Measurements from ENCODE around the gene UTP11. TPM values are rescaled to one million over a fixed set of nuclear protein-coding genes. Genes with fewer than 3 reads are reported as not detected.

UTP11 gene
- total and polyA plus RNA-seq, 2 donors (not counting 3 experiments of a cell fraction or from before 2014, with no cell fraction given), result 20.1 to 54.1 TPM

- H3K4me1 ChIP-seq (ENCODE audit: control insufficient read depth, extremely low read depth, insufficient read depth, low read length), result no peaks in the 10 kb centered on the region
- no peak overlapping the region for H3K27ac ChIP-seq (ENCODE audit: insufficient read depth, low read depth, low read length)
- ChIA-PET CTCF (no interaction called here), POLR2A (no interaction called here)
- TF ChIP-seq FOS (IDR thresholded peaks at IDR 0.05; ENCODE audit: borderline replicate concordance, insufficient read depth, low read length), result no peak
- no peak for TF ChIP-seq JUN (IDR thresholded peaks at IDR 0.05; ENCODE audit: borderline replicate concordance, insufficient read depth, insufficient read length, low read depth)
- no peak for TF ChIP-seq POLR2A (IDR thresholded peaks at IDR 0.05; ENCODE audit: low read depth, low read length)
- TF ChIP-seq GATA2 (IDR thresholded peaks at IDR 0.05; ENCODE audit: insufficient read depth, insufficient read length, low read depth, low read length), result no peak
- TF ChIP-seq POLR2AphosphoS5 (IDR thresholded peaks at IDR 0.05; ENCODE audit: insufficient read depth, low read depth, low read length), result no peak
- TF ChIP-seq MAX (IDR thresholded peaks at IDR 0.05; ENCODE audit: insufficient read depth, insufficient read length), result no peak
- no peak for TF ChIP-seq CTCF (IDR thresholded peaks at IDR 0.05; ENCODE audit: extremely low read depth in 1 of 2, insufficient read depth in 1 of 2, low read depth in 1 of 2, low read length in 2 of 2)
- TF ChIP-seq EZH2 (IDR thresholded peaks at IDR 0.05; ENCODE audit: borderline replicate concordance, low read depth, low read length, severe bottlenecking), result no peak
- TF ChIP-seq MYC (IDR thresholded peaks at IDR 0.05; ENCODE audit: low read depth, low read length), result no peak
- no peaks in the 10 kb centered on the region for H3K27me3 ChIP-seq (ENCODE audit: control insufficient read depth in 2 of 2, insufficient read depth in 2 of 2, low read length in 2 of 2)
- BruUV-seq (replicated peaks), result no TSS peak
- H3K4me2 ChIP-seq (ENCODE audit: insufficient read depth, low read length), result no peak overlapping the region
- dilution Hi-C loops (cut with MboI; ENCODE audit: extremely low pct_ligation_motif_present, low sequenced_read_pairs), result no loop called here
- H3K9me1 ChIP-seq (replicated peaks; ENCODE audit: control insufficient read depth, extremely low read depth, insufficient read depth, low read length), result no peaks in the 10 kb centered on the region
- FAIRE-seq (no peak), DNase-seq (ENCODE audit: low read depth, low spot score) (no peak)
- no peak overlapping the region for H2AFZ ChIP-seq (ENCODE audit: low read depth, low read length)
- no peak overlapping the region for H3K4me3 ChIP-seq (replicated peaks in 1 of 3; ENCODE audit: insufficient read depth in 1 of 3, low read depth in 1 of 3, low read length in 3 of 3)
- H4K20me1 ChIP-seq (replicated peaks; ENCODE audit: control insufficient read depth, extremely low read depth, insufficient read depth, low read length), result no peaks in the 10 kb centered on the region
- intact Hi-C loops (cut with micrococcal nuclease), result no loop called here
- no peak overlapping the region for H3K9ac ChIP-seq (replicated peaks; ENCODE audit: extremely low read depth, insufficient read depth, low read length)
- H3K36me3 ChIP-seq (ENCODE audit: control insufficient read depth in 2 of 2, extremely low read depth in 1 of 2, insufficient read depth in 2 of 2, low read length in 2 of 2), result peaks cover 21 to 43% of the 10 kb centered on the region in 2 experiments
- no peaks in the 10 kb centered on the region for H3K79me2 ChIP-seq (ENCODE audit: control insufficient read depth, insufficient read depth, low read length)
- no peaks in the 10 kb centered on the region for H3K9me3 ChIP-seq (replicated peaks; ENCODE audit: control insufficient read depth, insufficient read depth, low read length)
Observed at GRCh38 chr1:37978541-37978940, 34.0 kb upstream of the UTP11 start.
